GM23248 (cell line): Measurements from ENCODE around the gene TRIM69.

Experiments
- EZH2 ChIP-seq: fragments of 200-600 bp; sonication (generic); IDR thresholded peaks from 2 replicates; pipeline ENCODE4 v1.6.1; 2018; ENCODE audit warnings: antibody characterized with exemption, mild to moderate bottlenecking; ENCODE audit not compliant: insufficient read depth, poor library complexity, severe bottlenecking
- EZH2phosphoT487 ChIP-seq: fragments of 200-600 bp; sonication (generic); IDR thresholded peaks from 2 replicates; pipeline ENCODE4 v1.6.1; 2018; ENCODE audit warnings: antibody characterized with exemption, moderate library complexity, mild to moderate bottlenecking, low read depth; ENCODE audit not compliant: insufficient read depth

DNA sequence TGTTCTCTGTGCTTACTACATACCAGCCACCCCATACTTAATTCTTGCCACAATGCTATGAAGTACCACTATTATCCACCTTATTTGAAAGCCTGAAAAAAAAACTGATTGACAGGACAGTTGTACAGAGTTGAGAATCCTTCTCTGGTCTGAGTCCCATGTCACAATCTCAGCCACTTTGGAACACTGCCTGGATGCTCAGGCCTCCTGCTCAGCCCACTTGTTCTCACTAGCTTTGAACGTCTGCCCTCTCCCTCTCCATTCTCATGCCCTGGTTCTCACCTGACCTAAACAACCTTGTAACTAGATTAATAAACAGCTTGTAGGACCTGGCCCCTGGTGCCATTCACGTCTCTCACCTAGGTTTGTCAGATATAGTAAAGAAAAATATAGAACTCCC lies 53.9 kb downstream of the TRIM69 start:
- no peak for TF ChIP-seq EZH2
- no peak for TF ChIP-seq EZH2phosphoT487
